Choroid plexus epithelial cell (primary cell): Measurements from ENCODE around the gene ITGAV.

ENCODE experiments used
- DNase-seq: peaks from one replicate; pipeline ENCODE4 v3.0.0-alpha.2; 2010; ENCODE audit warnings: low read depth
- H3K4me3 ChIP-seq: 2 replicates; pipeline ENCODE4 v1.5.1; 2011; ENCODE audit warnings: low read depth, mild to moderate bottlenecking, control low read depth, low read length, moderate library complexity
- CTCF ChIP-seq: conservative IDR thresholded peaks from 2 replicates; pipeline ENCODE4 v1.5.1; 2011; ENCODE audit warnings: low read depth, mild to moderate bottlenecking, control low read depth, inconsistent platforms, low read length, moderate library complexity

Gene ITGAV

GRCh38 chr2:186696290-186696689 is 106.4 kb downstream of the ITGAV start:
- no peak for TF ChIP-seq CTCF
- no peak for DNase-seq

GRCh38 chr2:186696804-186697203 is 106.9 kb downstream of the ITGAV start:
- no peak for DNase-seq
- no peak overlapping the region for H3K4me3 ChIP-seq
- no peak for TF ChIP-seq CTCF

More at GRCh38 chr2:186696290-186696689, 106.4 kb downstream of the ITGAV start:
- H3K4me3 ChIP-seq = no peak overlapping the region

- TF ChIP-seq CTCF = no peak
- DNase-seq = no peak
- H3K4me3 ChIP-seq = no peak overlapping the region
Measured at GRCh38 chr2:186697536-186697935, 107.7 kb downstream of the ITGAV start.

GRCh38 chr2:186699742-186700141 is 109.9 kb downstream of the ITGAV start:
- TF ChIP-seq CTCF = no peak

GRCh38 chr2:186702006-186702405 is 112.2 kb downstream of the ITGAV start:
- DNase-seq = no peak
- no peak overlapping the region for H3K4me3 ChIP-seq
- TF ChIP-seq CTCF = no peak

More at GRCh38 chr2:186699742-186700141, 109.9 kb downstream of the ITGAV start:
- no peak for DNase-seq
- no peak overlapping the region for H3K4me3 ChIP-seq

GRCh38 chr2:186702501-186702900 is 112.6 kb downstream of the ITGAV start:
- no peak for DNase-seq
- no peak overlapping the region for H3K4me3 ChIP-seq
- no peak for TF ChIP-seq CTCF

- TF ChIP-seq CTCF = no peak
- H3K4me3 ChIP-seq = no peak overlapping the region
- no peak for DNase-seq
Measured at GRCh38 chr2:186704897-186705296, 115.0 kb downstream of the ITGAV start.
